ENCODE measurements around the gene ERLEC1. TPM values are rescaled to one million over a fixed set of nuclear protein-coding genes. Genes with fewer than 3 reads are reported as not detected.
"Not testable (repeated sequence)": the region's sequence is repeated elsewhere in the genome, so short reads cannot be mapped to it uniquely, and the experiment has no call there.

The ERLEC1 gene
- polyA plus RNA-seq, 10 donors, result 43.3 to 58.0 (median 48.2) TPM

GRCh38 chr2:53777134-53777533 is 9.7 kb upstream of the ERLEC1 start:
- DNase-seq, result no peak

- no peak for DNase-seq
Observed at GRCh38 chr2:53778536-53779162, 8.2 kb upstream of the ERLEC1 start.

- no peak for DNase-seq
Observed at GRCh38 chr2:53780056-53780455, 6.8 kb upstream of the ERLEC1 start.

- DNase-seq, result no peak
Observed at GRCh38 chr2:53782676-53783075, 4.2 kb upstream of the ERLEC1 start.

- no peak for DNase-seq
Observed at GRCh38 chr2:53784436-53784835, 2.4 kb upstream of the ERLEC1 start.

GRCh38 chr2:53785366-53785765 is 1.5 kb upstream of the ERLEC1 start:
- no peak for DNase-seq

GRCh38 chr2:53786352-53786704 is 516 bp upstream of the ERLEC1 start:
- DNase-seq, result no peak

- peak in 2 of 3 donors; percentile 12 to 49 for DNase-seq
Observed at GRCh38 chr2:53787614-53788289, 908 bp downstream of the ERLEC1 start.

- no peak for DNase-seq
Observed at GRCh38 chr2:53793261-53793660, 6.4 kb downstream of the ERLEC1 start.

GRCh38 chr2:53793821-53794220 is 7.0 kb downstream of the ERLEC1 start:
- DNase-seq, result no peak

GRCh38 chr2:53801547-53801946 is 14.7 kb downstream of the ERLEC1 start:
- no peak for DNase-seq

GRCh38 chr2:53802617-53803151 is 15.8 kb downstream of the ERLEC1 start:
- no peak for DNase-seq

- no peak for DNase-seq
Observed at GRCh38 chr2:53811601-53812000, 24.8 kb downstream of the ERLEC1 start.

GRCh38 chr2:53813151-53813550 is 26.3 kb downstream of the ERLEC1 start:
- no peak for DNase-seq

- DNase-seq, result no peak
Observed at GRCh38 chr2:53818854-53819435, 32.1 kb downstream of the ERLEC1 start.

- DNase-seq, result no peak
Observed at GRCh38 chr2:53819634-53820033, 32.8 kb downstream of the ERLEC1 start.

- no peak for DNase-seq
Observed at GRCh38 chr2:53820048-53820447, 33.2 kb downstream of the ERLEC1 start.

- DNase-seq, result no peak
Observed at GRCh38 chr2:53820711-53821110, 33.9 kb downstream of the ERLEC1 start.

GRCh38 chr2:53821810-53822209 is 35.0 kb downstream of the ERLEC1 start:
- DNase-seq, result no peak

GRCh38 chr2:53823639-53824038 is 36.8 kb downstream of the ERLEC1 start:
- DNase-seq, result not testable (repeated sequence)

GRCh38 chr2:53826030-53826410 is 39.2 kb downstream of the ERLEC1 start:
- no peak for DNase-seq

- no peak for DNase-seq
Observed at GRCh38 chr2:53826587-53827397, 39.9 kb downstream of the ERLEC1 start.

Data from muscle of back (tissue), 11 donors.